Lower lobe of right lung (tissue), 2 donors: ENCODE results near the gene UNC13B. TPM values are rescaled to one million over a fixed set of nuclear protein-coding genes. Genes with fewer than 3 reads are reported as not detected.
"Not testable (repeated sequence)": the region's sequence is repeated elsewhere in the genome, so short reads cannot be mapped to it uniquely, and the experiment has no call there.

Source experiments
- ATAC-seq, 2 donors: fragments of 200-7000 bp; cut with Tn5 transposase; one replicate each; pipeline ENCODE4 v1.9.1; 2020 to 2022; ENCODE audit warnings: mild to moderate bottlenecking in 2 of 2, moderate library complexity in 2 of 2
- DNase-seq: peaks from one replicate; pipeline ENCODE4 v3.0.0-alpha.2; 2020
- H3K27ac ChIP-seq: fragments of 200-600 bp; one replicate; pipeline ENCODE4 v1.8.0; 2022
- H3K27me3 ChIP-seq: fragments of 200-600 bp; one replicate; pipeline ENCODE4 v1.8.0; 2022; ENCODE audit warnings: low read depth
- H3K36me3 ChIP-seq: fragments of 200-600 bp; one replicate; pipeline ENCODE4 v1.8.0; 2022; ENCODE audit warnings: mild to moderate bottlenecking
- H3K4me1 ChIP-seq: fragments of 200-600 bp; one replicate; pipeline ENCODE4 v1.8.0; 2022
- H3K4me3 ChIP-seq: fragments of 200-600 bp; one replicate; pipeline ENCODE4 v1.8.0; 2022; ENCODE audit warnings: mild to moderate bottlenecking
- H3K9me3 ChIP-seq: fragments of 200-600 bp; one replicate; pipeline ENCODE4 v1.8.0; 2022
- intact Hi-C: fragments of 100-400 bp; cut with DNase I; formaldehyde crosslinking; loops from one replicate; pipeline ENCODE4 v1.11.0; 2022
- total RNA-seq: library from RNA; stranded (reverse); fragmentation: NEBNext Ultra II Directional; extraction: Animal tissue kit (Norgen Biotek cat#: 25700); gene quantifications from one replicate; pipeline ENCODE4 v1.2.1, GENCODE V29; 2021
- TF ChIP-seq, protein P1 (sequence below): fragments of 200-600 bp; IDR thresholded peaks from one replicate; pipeline ENCODE4 v1.8.0; 2022; ENCODE audit warnings: antibody characterized with exemption, mild to moderate bottlenecking
- donor health status: DM: no; HTN: yes; CAD: no; lungs with severe emphysema.

UNC13B gene
- total RNA-seq, 1 donor from 2014 or later, result 87.9 TPM

DNA sequence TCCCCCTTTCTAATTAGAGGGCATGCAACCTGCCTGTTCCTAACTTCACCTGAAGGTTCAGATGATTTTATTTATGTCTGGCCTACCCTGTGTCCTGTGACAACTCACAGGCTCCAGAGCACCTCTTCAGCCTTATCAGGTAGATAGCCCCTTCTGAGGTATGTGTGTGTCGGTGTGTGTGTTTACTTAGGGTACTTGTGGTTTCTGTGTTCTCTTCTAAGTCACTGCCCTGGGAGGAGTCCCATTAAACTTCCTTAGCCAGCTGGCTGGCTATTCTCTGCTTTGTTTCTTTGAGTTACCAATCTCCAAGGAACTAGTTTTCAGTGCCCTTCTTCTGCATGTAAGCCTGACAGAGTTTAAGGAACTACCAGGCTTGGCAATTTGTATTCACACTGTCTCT is 74.9 kb downstream of the UNC13B start:
- H3K36me3 ChIP-seq, result no peaks in the 10 kb centered on the region
- H3K9me3 ChIP-seq, result no peaks in the 10 kb centered on the region
- no peaks in the 10 kb centered on the region for H3K27me3 ChIP-seq
- TF ChIP-seq, protein P1, sequence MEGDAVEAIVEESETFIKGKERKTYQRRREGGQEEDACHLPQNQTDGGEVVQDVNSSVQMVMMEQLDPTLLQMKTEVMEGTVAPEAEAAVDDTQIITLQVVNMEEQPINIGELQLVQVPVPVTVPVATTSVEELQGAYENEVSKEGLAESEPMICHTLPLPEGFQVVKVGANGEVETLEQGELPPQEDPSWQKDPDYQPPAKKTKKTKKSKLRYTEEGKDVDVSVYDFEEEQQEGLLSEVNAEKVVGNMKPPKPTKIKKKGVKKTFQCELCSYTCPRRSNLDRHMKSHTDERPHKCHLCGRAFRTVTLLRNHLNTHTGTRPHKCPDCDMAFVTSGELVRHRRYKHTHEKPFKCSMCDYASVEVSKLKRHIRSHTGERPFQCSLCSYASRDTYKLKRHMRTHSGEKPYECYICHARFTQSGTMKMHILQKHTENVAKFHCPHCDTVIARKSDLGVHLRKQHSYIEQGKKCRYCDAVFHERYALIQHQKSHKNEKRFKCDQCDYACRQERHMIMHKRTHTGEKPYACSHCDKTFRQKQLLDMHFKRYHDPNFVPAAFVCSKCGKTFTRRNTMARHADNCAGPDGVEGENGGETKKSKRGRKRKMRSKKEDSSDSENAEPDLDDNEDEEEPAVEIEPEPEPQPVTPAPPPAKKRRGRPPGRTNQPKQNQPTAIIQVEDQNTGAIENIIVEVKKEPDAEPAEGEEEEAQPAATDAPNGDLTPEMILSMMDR, result no peak
- peak; percentile 93 to 94 for ATAC-seq
- intact Hi-C loops, result no loop called here
- no peak overlapping the region for H3K4me3 ChIP-seq
- peaks cover 6% of the 10 kb centered on the region for H3K4me1 ChIP-seq
- peak overlapping the region; percentile 54 for H3K27ac ChIP-seq
- no peak for DNase-seq

DNA sequence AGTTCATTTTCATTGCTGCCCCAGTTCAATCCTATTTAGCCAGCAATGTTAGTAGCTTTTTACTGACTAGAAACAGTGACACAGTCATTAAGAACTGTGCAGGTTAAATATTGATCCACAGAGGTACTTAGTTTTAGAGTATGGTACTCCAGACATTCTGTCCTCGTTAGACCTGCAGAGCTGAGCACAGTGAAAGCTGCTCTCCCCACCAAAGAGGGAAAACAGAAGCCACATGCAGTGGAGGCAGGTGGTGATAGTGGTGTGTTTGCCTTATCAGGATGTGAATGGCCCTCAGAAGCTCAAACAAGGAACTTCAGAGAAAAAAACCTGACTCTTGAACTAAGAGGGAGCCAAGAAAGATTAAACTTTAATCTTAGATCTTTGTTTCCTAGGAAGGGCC is 75.5 kb downstream of the UNC13B start:
- ATAC-seq, result peak; percentile 95 to 96
- intact Hi-C loops, result no loop called here
- peak; percentile 49 for DNase-seq

DNA sequence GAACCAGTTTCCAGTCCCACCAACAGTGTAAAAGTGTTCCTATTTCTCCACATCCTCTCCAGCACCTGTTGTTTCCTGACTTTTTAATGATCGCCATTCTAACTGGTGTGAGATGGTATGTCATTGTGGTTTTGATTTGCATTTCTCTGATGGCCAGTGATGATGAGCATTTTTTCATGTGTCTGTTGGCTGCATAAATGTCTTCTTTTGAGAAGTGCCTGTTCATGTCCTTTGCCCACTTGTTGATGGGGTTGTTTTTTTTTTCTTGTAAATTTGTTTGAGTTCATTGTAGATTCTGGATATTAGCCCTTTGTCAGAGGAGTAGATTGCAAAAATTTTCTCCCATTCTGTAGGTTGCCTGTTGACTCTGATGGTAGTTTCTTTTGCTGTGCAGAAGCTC is 84.1 kb downstream of the UNC13B start:
- H3K27me3 ChIP-seq, H3K4me3 ChIP-seq, H3K27ac ChIP-seq, ATAC-seq, DNase-seq, intact Hi-C loops, H3K4me1 ChIP-seq, H3K9me3 ChIP-seq: not testable (repeated sequence)
- peaks cover 11% of the 10 kb centered on the region for H3K36me3 ChIP-seq

More for the DNA sequence above, 75.5 kb downstream of the UNC13B start:
- Histone ChIP-seq H3K27ac (peak overlapping the region; percentile 54), H3K9me3 (no peaks in the 10 kb centered on the region), H3K27me3 (no peaks in the 10 kb centered on the region), H3K4me1 (peaks cover 6% of the 10 kb centered on the region), H3K4me3 (peak overlapping the region; percentile 43), H3K36me3 (no peaks in the 10 kb centered on the region)
- TF ChIP-seq, protein P1, result no peak

DNA sequence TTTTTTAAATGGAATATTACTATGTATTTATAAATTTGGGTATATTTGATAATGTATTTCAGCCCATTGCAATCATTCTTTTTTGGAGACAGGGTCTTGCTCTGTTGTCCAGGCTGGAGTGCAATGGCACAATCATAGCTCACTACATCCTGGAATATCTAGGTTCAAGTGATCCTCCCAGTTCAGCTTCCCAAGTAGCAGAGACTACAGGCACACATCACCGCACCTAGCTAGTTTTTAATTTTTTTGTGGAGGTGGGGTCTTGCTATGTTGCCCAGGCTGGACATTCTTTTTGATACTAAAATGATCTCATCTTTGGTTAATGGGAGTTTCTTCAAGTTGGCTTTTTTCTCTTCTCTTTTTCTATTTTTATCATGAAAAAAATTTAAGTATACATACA is 91.3 kb downstream of the UNC13B start:
- TF ChIP-seq, protein P1, result no peak
- Histone ChIP-seq H3K27ac (no peak overlapping the region), H3K9me3 (no peaks in the 10 kb centered on the region), H3K4me1 (peaks cover 11% of the 10 kb centered on the region), H3K36me3 (no peaks in the 10 kb centered on the region), H3K4me3 (no peak overlapping the region), H3K27me3 (no peaks in the 10 kb centered on the region)
- no peak for DNase-seq
- no peak for ATAC-seq
- intact Hi-C loops, result loop anchor here (10.0 kb wide), 1 partner anchor 128 kb away; no protein-coding TSS in a partner anchor

DNA sequence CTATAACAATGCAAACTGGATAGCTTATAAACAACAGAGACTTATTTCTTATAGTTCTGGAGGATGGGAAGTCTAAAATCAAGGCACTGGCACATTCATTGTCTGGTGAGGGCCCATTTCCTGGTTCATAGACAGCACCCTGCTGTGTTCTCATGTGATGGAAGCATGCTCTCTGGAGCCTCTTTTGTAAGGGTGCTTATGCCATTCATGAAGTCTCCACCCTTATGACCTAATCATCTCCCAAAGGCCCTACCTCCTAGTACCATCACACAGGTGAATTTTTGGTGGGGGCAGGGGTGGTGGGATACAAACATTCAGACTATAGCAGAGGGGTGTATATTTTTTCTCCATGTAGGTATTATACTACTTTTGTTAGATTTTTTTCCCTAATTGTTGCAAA is 92.4 kb downstream of the UNC13B start:
- TF ChIP-seq, protein P1, result no peak
- intact Hi-C loops, result loop anchor here (10.0 kb wide), 1 partner anchor 129 kb away; no protein-coding TSS in a partner anchor

DNA sequence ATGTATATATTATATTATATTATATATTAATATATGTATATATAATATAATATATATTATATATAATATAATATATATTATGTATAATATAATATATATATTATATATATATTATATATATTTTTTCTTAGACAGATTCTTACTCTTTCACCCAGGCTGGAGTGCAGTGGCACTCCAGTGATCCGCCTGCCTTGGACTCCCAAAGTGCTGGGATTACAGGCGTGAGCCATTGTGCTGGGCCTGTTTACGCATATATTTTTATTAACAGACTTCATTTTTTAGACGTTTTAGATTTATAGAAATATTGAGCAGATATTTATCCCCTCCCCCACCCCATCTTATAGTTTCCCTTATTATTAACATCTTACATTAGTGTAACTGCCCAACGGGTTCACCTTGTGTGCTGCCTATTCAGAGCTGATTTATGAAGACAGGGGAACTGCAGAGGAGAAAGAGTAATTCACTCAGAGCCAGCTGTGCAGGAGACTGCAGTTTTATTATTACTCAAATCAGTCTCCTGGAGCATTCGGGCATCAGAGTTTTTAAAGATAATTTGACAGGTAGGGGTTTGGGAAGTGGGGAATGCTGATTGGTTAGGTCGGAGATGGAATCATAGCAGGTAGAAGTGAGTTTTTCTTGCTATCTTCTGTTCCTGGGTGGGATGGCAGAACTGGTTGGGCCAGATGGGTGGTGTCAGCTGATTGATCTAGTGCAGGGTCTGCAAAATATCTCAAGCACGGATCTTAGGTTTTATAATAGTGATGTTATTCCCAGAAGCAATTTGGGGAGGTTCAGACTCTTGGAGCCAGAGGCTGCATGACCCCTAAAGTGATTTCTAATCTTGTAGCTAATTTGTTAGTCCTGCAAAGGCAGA is 93.4 kb downstream of the UNC13B start:
- Histone ChIP-seq H3K4me3 (no peak overlapping the region), H3K27me3 (no peaks in the 10 kb centered on the region), H3K4me1 (peaks cover 24% of the 10 kb centered on the region), H3K27ac (no peak overlapping the region), H3K36me3 (no peaks in the 10 kb centered on the region), H3K9me3 (no peaks in the 10 kb centered on the region)
- TF ChIP-seq, protein P1, result no peak
- ATAC-seq, result no peak
- no peak for DNase-seq
- intact Hi-C loops, result loop anchor here (10.0 kb wide), 1 partner anchor 130 kb away; no protein-coding TSS in a partner anchor

More for the DNA sequence above, 92.4 kb downstream of the UNC13B start:
- no peaks in the 10 kb centered on the region for H3K36me3 ChIP-seq
- ATAC-seq, result no peak
- H3K27ac ChIP-seq, result no peak overlapping the region
- no peak overlapping the region for H3K4me3 ChIP-seq
- H3K9me3 ChIP-seq, result no peaks in the 10 kb centered on the region
- no peaks in the 10 kb centered on the region for H3K27me3 ChIP-seq
- no peak for DNase-seq
- peaks cover 23% of the 10 kb centered on the region for H3K4me1 ChIP-seq
